ENCODE data around the gene MEG3.

MEG3 gene

GRCh38 chr14:100779691-100780080, 46.2 kb upstream of the MEG3 start:
- H3K4me3 ChIP-seq (ENCODE audit: insufficient read depth, low read length, poor library complexity, severe bottlenecking): no peak overlapping the region
- TF ChIP-seq CTCF (IDR thresholded peaks at IDR 0.05; ENCODE audit: insufficient read depth, low read length, poor library complexity, severe bottlenecking) (no peak), EZH2phosphoT487 (conservative IDR thresholded peaks at IDR 0.05; ENCODE audit: low read length) (no peak)
- H3K79me2 ChIP-seq (ENCODE audit: insufficient read depth, low read length): no peaks in the 10 kb centered on the region
- no peaks in the 10 kb centered on the region for H3K27me3 ChIP-seq (ENCODE audit: low read length)
- no peak overlapping the region for H3K4me2 ChIP-seq (ENCODE audit: low read depth, low read length, poor library complexity, severe bottlenecking)
- H3F3A ChIP-seq (ENCODE audit: insufficient read depth): no peaks in the 10 kb centered on the region
- H3K9me3 ChIP-seq (ENCODE audit: insufficient read depth, low read length): no peaks in the 10 kb centered on the region
- no peaks in the 10 kb centered on the region for H3K36me3 ChIP-seq (ENCODE audit: low read length)
- H4K20me1 ChIP-seq (ENCODE audit: low read depth, low read length): no peaks in the 10 kb centered on the region
- H3K27ac ChIP-seq (ENCODE audit: low read depth, low read length): no peak overlapping the region
- no peaks in the 10 kb centered on the region for H3K9me2 ChIP-seq (replicated peaks; ENCODE audit: insufficient read depth, low read length)
- no peak overlapping the region for H2AFZ ChIP-seq (ENCODE audit: low read depth, low read length, severe bottlenecking)
- no peak overlapping the region for H3K9ac ChIP-seq (ENCODE audit: low read length)

GRCh38 chr14:100780246-100780645, 45.7 kb upstream of the MEG3 start:
- H3K9ac ChIP-seq (ENCODE audit: low read length): no peak overlapping the region
- H3K36me3 ChIP-seq (ENCODE audit: low read length): no peaks in the 10 kb centered on the region
- H3K4me2 ChIP-seq (ENCODE audit: low read depth, low read length, poor library complexity, severe bottlenecking): no peak overlapping the region
- no peak for TF ChIP-seq CTCF (IDR thresholded peaks at IDR 0.05; ENCODE audit: insufficient read depth, low read length, poor library complexity, severe bottlenecking)
- no peak for TF ChIP-seq EZH2phosphoT487 (conservative IDR thresholded peaks at IDR 0.05; ENCODE audit: low read length)
- no peak overlapping the region for H3K4me3 ChIP-seq (ENCODE audit: insufficient read depth, low read length, poor library complexity, severe bottlenecking)
- no peak overlapping the region for H3K27ac ChIP-seq (ENCODE audit: low read depth, low read length)
- no peaks in the 10 kb centered on the region for H3K27me3 ChIP-seq (ENCODE audit: low read length)
- H3F3A ChIP-seq (ENCODE audit: insufficient read depth): no peaks in the 10 kb centered on the region
- no peaks in the 10 kb centered on the region for H3K9me3 ChIP-seq (ENCODE audit: insufficient read depth, low read length)
- H3K79me2 ChIP-seq (ENCODE audit: insufficient read depth, low read length): no peaks in the 10 kb centered on the region
- H3K9me2 ChIP-seq (replicated peaks; ENCODE audit: insufficient read depth, low read length): no peaks in the 10 kb centered on the region
- no peak overlapping the region for H2AFZ ChIP-seq (ENCODE audit: low read depth, low read length, severe bottlenecking)
- no peaks in the 10 kb centered on the region for H4K20me1 ChIP-seq (ENCODE audit: low read depth, low read length)

GRCh38 chr14:100780646-100781355, 45.1 kb upstream of the MEG3 start:
- Histone ChIP-seq H3K9me3 (ENCODE audit: insufficient read depth, low read length) (no peaks in the 10 kb centered on the region), H2AFZ (ENCODE audit: low read depth, low read length, severe bottlenecking) (no peak overlapping the region), H3K9me2 (replicated peaks; ENCODE audit: insufficient read depth, low read length) (no peaks in the 10 kb centered on the region), H3F3A (ENCODE audit: insufficient read depth) (no peaks in the 10 kb centered on the region), H3K4me3 (ENCODE audit: insufficient read depth, low read length, poor library complexity, severe bottlenecking) (no peak overlapping the region), H3K27me3 (ENCODE audit: low read length) (no peaks in the 10 kb centered on the region), H3K36me3 (ENCODE audit: low read length) (no peaks in the 10 kb centered on the region), H3K79me2 (ENCODE audit: insufficient read depth, low read length) (no peaks in the 10 kb centered on the region), H3K27ac (ENCODE audit: low read depth, low read length) (no peak overlapping the region), H4K20me1 (ENCODE audit: low read depth, low read length) (no peaks in the 10 kb centered on the region), H3K4me2 (ENCODE audit: low read depth, low read length, poor library complexity, severe bottlenecking) (no peak overlapping the region), H3K9ac (ENCODE audit: low read length) (no peak overlapping the region)
- TF ChIP-seq EZH2phosphoT487 (conservative IDR thresholded peaks at IDR 0.05; ENCODE audit: low read length): no peak
- TF ChIP-seq CTCF (IDR thresholded peaks at IDR 0.05; ENCODE audit: insufficient read depth, low read length, poor library complexity, severe bottlenecking): no peak
